HepG2 (cell line): ENCODE measurements around the gene ACVR1C. TPM values are rescaled to one million over a fixed set of nuclear protein-coding genes. Genes with fewer than 3 reads are reported as not detected.

Source experiments
- ADNP ChIP-seq: sonication (generic); formaldehyde crosslinking; IDR thresholded peaks from 2 replicates; pipeline ENCODE4 v1.4.0; 2020; ENCODE audit warnings: missing genetic modification reagents
- HNRNPK ChIP-seq: fragments of 200-400 bp; formaldehyde crosslinking; IDR thresholded peaks from 2 replicates; pipeline ENCODE4 v1.6.1; 2018; ENCODE audit warnings: low read length, low read depth, moderate library complexity, mild to moderate bottlenecking; ENCODE audit not compliant: poor library complexity, severe bottlenecking
- HNRNPL ChIP-seq: fragments of 200-400 bp; formaldehyde crosslinking; IDR thresholded peaks from 2 replicates; pipeline ENCODE4 v1.6.1; 2017; ENCODE audit warnings: mild to moderate bottlenecking, low read depth, low read length
- HOXA7 ChIP-seq: sonication (generic); formaldehyde crosslinking; IDR thresholded peaks from 2 replicates; pipeline ENCODE4 v1.8.1; 2022; ENCODE audit warnings: mild to moderate bottlenecking, missing genetic modification reagents, moderate library complexity
- MTA1 ChIP-seq: sonication (generic); formaldehyde crosslinking; IDR thresholded peaks from 2 replicates; pipeline ENCODE4 v1.4.0; 2020; ENCODE audit warnings: missing genetic modification reagents, mild to moderate bottlenecking, borderline replicate concordance
- PRMT3 ChIP-seq: sonication (generic); formaldehyde crosslinking; IDR thresholded peaks from 2 replicates; pipeline ENCODE4 v1.8.1; 2022; ENCODE audit warnings: low read depth, mild to moderate bottlenecking, moderate library complexity, missing genetic modification reagents, borderline replicate concordance
- ZNF468 ChIP-seq: sonication (generic); formaldehyde crosslinking; IDR thresholded peaks from 2 replicates; pipeline ENCODE4 v1.8.0; 2022; ENCODE audit warnings: mild to moderate bottlenecking, moderate library complexity, missing genetic modification reagents
- ZNF605 ChIP-seq: sonication (generic); formaldehyde crosslinking; IDR thresholded peaks from 2 replicates; pipeline ENCODE4 v1.8.0; 2022; ENCODE audit warnings: mild to moderate bottlenecking, missing genetic modification reagents
- polyA plus RNA-seq, 8 experiments: library from polyadenylated mRNA; depleted of rRNA in 3 of 8; stranded (reverse) in 7 of 8; unstranded in 1 of 8; fragments of >200 nt; fragmentation: Illumina TruSeq in 4 of 8; extraction: Trizol in 4 of 8; gene quantifications; 2 replicates each; pipeline versions ENCODE4 v1.2.1 to v1.2.3, GENCODE V29; 2011 to 2016; ENCODE audit warnings: low read depth in 4 of 8, missing spikeins in 1 of 8, mixed read lengths in 1 of 8; ENCODE audit not compliant: insufficient read depth in 1 of 8
- total RNA-seq, 5 experiments: library from RNA; depleted of rRNA; stranded (reverse); fragments of >200 nt; fragmentation: Illumina TruSeq; extraction: Trizol; gene quantifications; 2 replicates each; pipeline ENCODE4 v1.2.3, GENCODE V29; 2016; ENCODE audit warnings: low read depth in 1 of 5
- TF ChIP-seq, protein P1 (sequence below): sonication (generic); formaldehyde crosslinking; conservative IDR thresholded peaks from 2 replicates; pipeline ENCODE4 v1.8.0; 2022; ENCODE audit warnings: mild to moderate bottlenecking, moderate library complexity, missing genetic modification reagents
- TF ChIP-seq, protein P2 (sequence below): sonication (generic); formaldehyde crosslinking; conservative IDR thresholded peaks from 2 replicates; pipeline ENCODE4 v1.4.0; 2020; ENCODE audit warnings: missing genetic modification reagents
- TF ChIP-seq, protein P3 (sequence below): sonication (generic); formaldehyde crosslinking; IDR thresholded peaks from 2 replicates; pipeline ENCODE4 v1.4.0; 2020; ENCODE audit warnings: missing genetic modification reagents, borderline replicate concordance
- TF ChIP-seq, protein P4 (sequence below): sonication (generic); formaldehyde crosslinking; IDR thresholded peaks from 2 replicates; pipeline ENCODE4 v1.5.1; 2020; ENCODE audit warnings: mild to moderate bottlenecking, missing genetic modification reagents, borderline replicate concordance

Gene ACVR1C
- total and polyA plus RNA-seq, 2 of the 13 experiments (the other 11 are each of a cell fraction or from before 2014, with no cell fraction given) = 0.05 to 1.0 TPM

DNA sequence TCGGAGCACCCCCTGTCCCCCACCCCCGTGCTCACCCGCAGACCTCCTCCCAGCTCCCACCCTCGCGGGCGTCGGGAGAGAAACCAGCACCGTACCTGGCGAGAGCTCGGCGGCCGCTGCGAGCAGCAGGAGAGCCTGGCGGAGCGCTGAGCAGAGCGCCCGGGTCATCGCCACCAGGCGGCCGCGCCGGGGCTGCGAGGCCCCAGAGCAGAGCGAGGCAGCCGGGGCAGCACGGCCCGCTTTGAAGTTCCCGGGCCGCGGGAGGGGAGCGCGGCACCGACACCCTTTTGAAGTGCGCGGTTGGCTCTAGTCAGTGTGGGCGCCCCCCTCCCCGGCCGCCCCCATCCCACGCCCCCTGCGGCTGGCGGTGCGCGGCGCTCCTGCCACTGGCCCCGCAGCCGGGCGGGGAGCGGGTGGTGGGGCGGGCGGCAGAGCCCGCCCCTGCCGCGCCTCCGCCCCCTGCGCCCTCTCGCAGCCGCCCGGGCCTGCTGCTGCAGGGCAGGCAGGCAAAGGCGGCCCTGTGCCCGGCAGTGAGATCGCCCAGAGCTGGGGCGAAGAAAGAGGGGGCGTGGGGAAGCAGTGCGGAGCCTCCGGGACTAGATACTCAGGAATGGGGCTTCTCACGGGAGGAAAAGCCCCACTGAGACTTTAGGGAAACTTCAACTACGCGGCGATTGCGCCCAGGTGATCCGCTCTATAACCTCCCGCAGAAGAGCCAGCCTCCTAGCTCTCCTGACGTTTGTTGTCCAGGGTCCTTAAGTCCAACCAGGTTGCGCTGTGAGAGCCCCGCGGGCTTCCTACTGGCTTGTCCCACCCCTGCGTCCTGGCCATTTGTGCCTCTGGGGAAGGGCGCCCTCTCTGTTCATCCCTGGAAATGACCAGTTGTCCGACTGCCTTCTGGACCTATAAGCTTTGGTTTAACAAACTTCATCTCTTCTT lies at the start of gene ACVR1C (continued):
- TF ChIP-seq HNRNPL = 0 out of 2 replicates have a peak, but pooled peaks have one; percentile 43
- TF ChIP-seq, protein P1, sequence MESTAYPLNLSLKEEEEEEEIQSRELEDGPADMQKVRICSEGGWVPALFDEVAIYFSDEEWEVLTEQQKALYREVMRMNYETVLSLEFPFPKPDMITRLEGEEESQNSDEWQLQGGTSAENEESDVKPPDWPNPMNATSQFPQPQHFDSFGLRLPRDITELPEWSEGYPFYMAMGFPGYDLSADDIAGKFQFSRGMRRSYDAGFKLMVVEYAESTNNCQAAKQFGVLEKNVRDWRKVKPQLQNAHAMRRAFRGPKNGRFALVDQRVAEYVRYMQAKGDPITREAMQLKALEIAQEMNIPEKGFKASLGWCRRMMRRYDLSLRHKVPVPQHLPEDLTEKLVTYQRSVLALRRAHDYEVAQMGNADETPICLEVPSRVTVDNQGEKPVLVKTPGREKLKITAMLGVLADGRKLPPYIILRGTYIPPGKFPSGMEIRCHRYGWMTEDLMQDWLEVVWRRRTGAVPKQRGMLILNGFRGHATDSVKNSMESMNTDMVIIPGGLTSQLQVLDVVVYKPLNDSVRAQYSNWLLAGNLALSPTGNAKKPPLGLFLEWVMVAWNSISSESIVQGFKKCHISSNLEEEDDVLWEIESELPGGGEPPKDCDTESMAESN (CRISPR knock-in tag) = peak; percentile 83
- TF ChIP-seq, protein P2, sequence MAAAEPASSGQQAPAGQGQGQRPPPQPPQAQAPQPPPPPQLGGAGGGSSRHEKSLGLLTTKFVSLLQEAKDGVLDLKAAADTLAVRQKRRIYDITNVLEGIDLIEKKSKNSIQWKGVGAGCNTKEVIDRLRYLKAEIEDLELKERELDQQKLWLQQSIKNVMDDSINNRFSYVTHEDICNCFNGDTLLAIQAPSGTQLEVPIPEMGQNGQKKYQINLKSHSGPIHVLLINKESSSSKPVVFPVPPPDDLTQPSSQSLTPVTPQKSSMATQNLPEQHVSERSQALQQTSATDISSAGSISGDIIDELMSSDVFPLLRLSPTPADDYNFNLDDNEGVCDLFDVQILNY = peak; percentile 84; the same call in 1 of the 2 replicates
- TF ChIP-seq HOXA7 (CRISPR knock-in tag) = no peak
- peak; percentile 73; the same call in 1 of the 2 replicates for TF ChIP-seq ADNP (CRISPR knock-in tag)
- TF ChIP-seq HNRNPK = peak; percentile 76
- TF ChIP-seq PRMT3 (CRISPR knock-in tag) = 0 out of 2 replicates have a peak, but pooled peaks have one; percentile 55
- TF ChIP-seq, protein P3, sequence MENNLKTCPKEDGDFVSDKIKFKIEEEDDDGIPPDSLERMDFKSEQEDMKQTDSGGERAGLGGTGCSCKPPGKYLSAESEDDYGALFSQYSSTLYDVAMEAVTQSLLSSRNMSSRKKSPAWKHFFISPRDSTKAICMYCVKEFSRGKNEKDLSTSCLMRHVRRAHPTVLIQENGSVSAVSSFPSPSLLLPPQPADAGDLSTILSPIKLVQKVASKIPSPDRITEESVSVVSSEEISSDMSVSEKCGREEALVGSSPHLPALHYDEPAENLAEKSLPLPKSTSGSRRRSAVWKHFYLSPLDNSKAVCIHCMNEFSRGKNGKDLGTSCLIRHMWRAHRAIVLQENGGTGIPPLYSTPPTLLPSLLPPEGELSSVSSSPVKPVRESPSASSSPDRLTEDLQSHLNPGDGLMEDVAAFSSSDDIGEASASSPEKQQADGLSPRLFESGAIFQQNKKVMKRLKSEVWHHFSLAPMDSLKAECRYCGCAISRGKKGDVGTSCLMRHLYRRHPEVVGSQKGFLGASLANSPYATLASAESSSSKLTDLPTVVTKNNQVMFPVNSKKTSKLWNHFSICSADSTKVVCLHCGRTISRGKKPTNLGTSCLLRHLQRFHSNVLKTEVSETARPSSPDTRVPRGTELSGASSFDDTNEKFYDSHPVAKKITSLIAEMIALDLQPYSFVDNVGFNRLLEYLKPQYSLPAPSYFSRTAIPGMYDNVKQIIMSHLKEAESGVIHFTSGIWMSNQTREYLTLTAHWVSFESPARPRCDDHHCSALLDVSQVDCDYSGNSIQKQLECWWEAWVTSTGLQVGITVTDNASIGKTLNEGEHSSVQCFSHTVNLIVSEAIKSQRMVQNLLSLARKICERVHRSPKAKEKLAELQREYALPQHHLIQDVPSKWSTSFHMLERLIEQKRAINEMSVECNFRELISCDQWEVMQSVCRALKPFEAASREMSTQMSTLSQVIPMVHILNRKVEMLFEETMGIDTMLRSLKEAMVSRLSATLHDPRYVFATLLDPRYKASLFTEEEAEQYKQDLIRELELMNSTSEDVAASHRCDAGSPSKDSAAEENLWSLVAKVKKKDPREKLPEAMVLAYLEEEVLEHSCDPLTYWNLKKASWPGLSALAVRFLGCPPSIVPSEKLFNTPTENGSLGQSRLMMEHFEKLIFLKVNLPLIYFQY (CRISPR knock-in tag) = 0 out of 2 replicates have a peak, but pooled peaks have one; percentile 46
- TF ChIP-seq ZNF468 (CRISPR knock-in tag) = 0 out of 2 replicates have a peak, but pooled peaks have one; percentile 38
- TF ChIP-seq ZNF605 = no peak
- TF ChIP-seq MTA1 (CRISPR knock-in tag) = 0 out of 2 replicates have a peak, but pooled peaks have one; percentile 42
- TF ChIP-seq, protein P4, sequence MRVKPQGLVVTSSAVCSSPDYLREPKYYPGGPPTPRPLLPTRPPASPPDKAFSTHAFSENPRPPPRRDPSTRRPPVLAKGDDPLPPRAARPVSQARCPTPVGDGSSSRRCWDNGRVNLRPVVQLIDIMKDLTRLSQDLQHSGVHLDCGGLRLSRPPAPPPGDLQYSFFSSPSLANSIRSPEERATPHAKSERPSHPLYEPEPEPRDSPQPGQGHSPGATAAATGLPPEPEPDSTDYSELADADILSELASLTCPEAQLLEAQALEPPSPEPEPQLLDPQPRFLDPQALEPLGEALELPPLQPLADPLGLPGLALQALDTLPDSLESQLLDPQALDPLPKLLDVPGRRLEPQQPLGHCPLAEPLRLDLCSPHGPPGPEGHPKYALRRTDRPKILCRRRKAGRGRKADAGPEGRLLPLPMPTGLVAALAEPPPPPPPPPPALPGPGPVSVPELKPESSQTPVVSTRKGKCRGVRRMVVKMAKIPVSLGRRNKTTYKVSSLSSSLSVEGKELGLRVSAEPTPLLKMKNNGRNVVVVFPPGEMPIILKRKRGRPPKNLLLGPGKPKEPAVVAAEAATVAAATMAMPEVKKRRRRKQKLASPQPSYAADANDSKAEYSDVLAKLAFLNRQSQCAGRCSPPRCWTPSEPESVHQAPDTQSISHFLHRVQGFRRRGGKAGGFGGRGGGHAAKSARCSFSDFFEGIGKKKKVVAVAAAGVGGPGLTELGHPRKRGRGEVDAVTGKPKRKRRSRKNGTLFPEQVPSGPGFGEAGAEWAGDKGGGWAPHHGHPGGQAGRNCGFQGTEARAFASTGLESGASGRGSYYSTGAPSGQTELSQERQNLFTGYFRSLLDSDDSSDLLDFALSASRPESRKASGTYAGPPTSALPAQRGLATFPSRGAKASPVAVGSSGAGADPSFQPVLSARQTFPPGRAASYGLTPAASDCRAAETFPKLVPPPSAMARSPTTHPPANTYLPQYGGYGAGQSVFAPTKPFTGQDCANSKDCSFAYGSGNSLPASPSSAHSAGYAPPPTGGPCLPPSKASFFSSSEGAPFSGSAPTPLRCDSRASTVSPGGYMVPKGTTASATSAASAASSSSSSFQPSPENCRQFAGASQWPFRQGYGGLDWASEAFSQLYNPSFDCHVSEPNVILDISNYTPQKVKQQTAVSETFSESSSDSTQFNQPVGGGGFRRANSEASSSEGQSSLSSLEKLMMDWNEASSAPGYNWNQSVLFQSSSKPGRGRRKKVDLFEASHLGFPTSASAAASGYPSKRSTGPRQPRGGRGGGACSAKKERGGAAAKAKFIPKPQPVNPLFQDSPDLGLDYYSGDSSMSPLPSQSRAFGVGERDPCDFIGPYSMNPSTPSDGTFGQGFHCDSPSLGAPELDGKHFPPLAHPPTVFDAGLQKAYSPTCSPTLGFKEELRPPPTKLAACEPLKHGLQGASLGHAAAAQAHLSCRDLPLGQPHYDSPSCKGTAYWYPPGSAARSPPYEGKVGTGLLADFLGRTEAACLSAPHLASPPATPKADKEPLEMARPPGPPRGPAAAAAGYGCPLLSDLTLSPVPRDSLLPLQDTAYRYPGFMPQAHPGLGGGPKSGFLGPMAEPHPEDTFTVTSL (CRISPR knock-in tag) = 0 out of 2 replicates have a peak, but pooled peaks have one; percentile 33
